Vagina (tissue), 2 donors: Measurements from ENCODE around the gene APAF1. TPM values are rescaled to one million over a fixed set of nuclear protein-coding genes. Genes with fewer than 3 reads are reported as not detected.

Source experiments
- DNase-seq, 2 donors: peaks; one replicate each; pipeline ENCODE4 v3.0.0-alpha.2; 2017; ENCODE audit errors: extremely low spot score in 2 of 2
- H3K27ac ChIP-seq: fragments of 200-600 bp; sonication (generic); one replicate; pipeline ENCODE4 v1.5.1; 2019
- H3K27me3 ChIP-seq: fragments of 200-600 bp; sonication (generic); one replicate; pipeline ENCODE4 v1.5.1; 2019
- H3K36me3 ChIP-seq, 2 donors: fragments of 200-600 bp; sonication (generic); one replicate each; pipeline ENCODE4 v1.5.1; 2017 to 2019
- H3K4me1 ChIP-seq: fragments of 200-600 bp; sonication (generic); one replicate; pipeline ENCODE4 v1.5.1; 2019
- H3K4me3 ChIP-seq, 2 donors: fragments of 200-600 bp; sonication (generic); 1 replicate in 1 of 2; 2 replicates in 1 of 2; pipeline ENCODE4 v1.5.1; 2016 to 2019
- H3K9me3 ChIP-seq: fragments of 200-600 bp; sonication (generic); one replicate; pipeline ENCODE4 v1.5.1; 2019
- POLR2A ChIP-seq, 2 donors: fragments of 450-650 bp; IDR thresholded peaks; one replicate each; pipeline ENCODE4 v1.6.1; 2017; ENCODE audit warnings: antibody characterized with exemption in 2 of 2, mild to moderate bottlenecking in 2 of 2, moderate library complexity in 2 of 2
- POLR2AphosphoS5 ChIP-seq, 2 donors: sonication (generic); formaldehyde crosslinking; IDR thresholded peaks; one replicate each; pipeline ENCODE4 v1.9.0; 2017; ENCODE audit warnings: antibody characterized with exemption in 2 of 2, mild to moderate bottlenecking in 2 of 2, low read depth in 1 of 2; ENCODE audit not compliant: insufficient read depth in 1 of 2
- intact Hi-C: fragments of 100-400 bp; cut with DNase I; formaldehyde crosslinking; loops from one replicate; pipeline ENCODE4 v1.15.1; 2023
- total RNA-seq: library from RNA; depleted of rRNA; stranded (reverse); fragments of >200 nt; gene quantifications from one replicate; pipeline ENCODE4 v1.2.3, GENCODE V29; 2016
- TF ChIP-seq, protein P1 (sequence below), 3 experiments: fragments of 450-650 bp in 2 of 3; fragments of 200-600 bp in 1 of 3; sonication (generic) in 1 of 3; IDR thresholded peaks; one replicate each; pipeline ENCODE4 v1.5.1; 2017 to 2019; ENCODE audit warnings: antibody characterized with exemption in 3 of 3, mild to moderate bottlenecking in 2 of 3, moderate library complexity in 2 of 3

APAF1 gene
- total RNA-seq, 1 donor from 2014 or later: 12.8 TPM

DNA sequence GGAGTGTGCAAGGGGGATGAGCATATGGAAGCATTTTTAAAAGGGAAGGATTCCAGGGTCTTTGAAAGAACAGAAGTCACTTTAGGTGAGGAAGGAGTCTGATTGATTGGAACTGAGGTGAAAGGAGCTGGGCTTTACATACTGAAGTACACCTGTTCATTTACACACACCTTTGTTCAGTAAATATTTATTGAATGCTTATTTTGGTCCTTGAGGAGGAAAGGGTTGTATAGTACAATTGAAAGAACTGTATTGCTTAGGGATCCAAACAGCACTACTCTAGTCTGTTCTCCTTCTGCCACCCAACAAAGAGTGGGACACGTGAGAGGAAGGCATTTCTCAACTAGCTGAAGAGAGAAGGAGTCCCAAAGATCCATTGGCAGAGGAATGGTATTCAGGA lies 63.9 kb downstream of the APAF1 start:
- DNase-seq: no peak
- Histone ChIP-seq H3K4me3 (no peak overlapping the region), H3K27me3 (no peaks in the 10 kb centered on the region), H3K4me1 (no peaks in the 10 kb centered on the region), H3K36me3 (peaks cover 0 to 37% of the 10 kb centered on the region in 2 donors), H3K27ac (no peak overlapping the region), H3K9me3 (no peaks in the 10 kb centered on the region)
- TF ChIP-seq, protein P1, sequence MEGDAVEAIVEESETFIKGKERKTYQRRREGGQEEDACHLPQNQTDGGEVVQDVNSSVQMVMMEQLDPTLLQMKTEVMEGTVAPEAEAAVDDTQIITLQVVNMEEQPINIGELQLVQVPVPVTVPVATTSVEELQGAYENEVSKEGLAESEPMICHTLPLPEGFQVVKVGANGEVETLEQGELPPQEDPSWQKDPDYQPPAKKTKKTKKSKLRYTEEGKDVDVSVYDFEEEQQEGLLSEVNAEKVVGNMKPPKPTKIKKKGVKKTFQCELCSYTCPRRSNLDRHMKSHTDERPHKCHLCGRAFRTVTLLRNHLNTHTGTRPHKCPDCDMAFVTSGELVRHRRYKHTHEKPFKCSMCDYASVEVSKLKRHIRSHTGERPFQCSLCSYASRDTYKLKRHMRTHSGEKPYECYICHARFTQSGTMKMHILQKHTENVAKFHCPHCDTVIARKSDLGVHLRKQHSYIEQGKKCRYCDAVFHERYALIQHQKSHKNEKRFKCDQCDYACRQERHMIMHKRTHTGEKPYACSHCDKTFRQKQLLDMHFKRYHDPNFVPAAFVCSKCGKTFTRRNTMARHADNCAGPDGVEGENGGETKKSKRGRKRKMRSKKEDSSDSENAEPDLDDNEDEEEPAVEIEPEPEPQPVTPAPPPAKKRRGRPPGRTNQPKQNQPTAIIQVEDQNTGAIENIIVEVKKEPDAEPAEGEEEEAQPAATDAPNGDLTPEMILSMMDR (IDR thresholded peaks at IDR 0.05): no peak
- no peak for TF ChIP-seq POLR2A (IDR thresholded peaks at IDR 0.05)
- intact Hi-C loops: no loop called here

DNA sequence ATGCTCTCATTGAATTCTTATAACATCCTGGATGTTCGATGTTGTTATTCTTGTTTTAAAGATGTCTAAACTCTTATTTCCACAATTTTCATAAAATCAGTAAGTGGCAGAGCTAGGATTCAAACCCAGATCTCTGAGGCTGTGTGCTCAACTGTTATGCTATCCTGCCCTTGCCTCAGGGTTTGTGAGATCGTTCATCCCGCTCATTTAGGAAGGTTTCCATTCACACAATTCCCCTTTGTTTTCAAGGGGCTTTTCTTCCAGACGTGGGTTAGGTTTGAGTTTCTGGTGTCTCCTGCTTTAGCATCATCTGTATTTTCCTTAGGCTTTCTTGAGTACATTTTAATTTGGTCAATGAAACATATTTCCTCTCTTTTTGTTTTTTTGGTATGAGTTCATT lies 69.3 kb downstream of the APAF1 start:
- H3K4me3 ChIP-seq: no peak overlapping the region
- no peak overlapping the region for H3K27ac ChIP-seq
- H3K4me1 ChIP-seq: no peaks in the 10 kb centered on the region
- peaks cover 0 to 10% of the 10 kb centered on the region in 2 donors for H3K36me3 ChIP-seq
- intact Hi-C loops: no loop called here
- DNase-seq: no peak
- no peaks in the 10 kb centered on the region for H3K27me3 ChIP-seq
- H3K9me3 ChIP-seq: no peaks in the 10 kb centered on the region
- TF ChIP-seq POLR2AphosphoS5 (IDR thresholded peaks at IDR 0.05; ENCODE audit: insufficient read depth in 1 of 2, low read depth in 1 of 2) (no peak), POLR2A (IDR thresholded peaks at IDR 0.05) (no peak)
- TF ChIP-seq, protein P1 (IDR thresholded peaks at IDR 0.05): no peak

DNA sequence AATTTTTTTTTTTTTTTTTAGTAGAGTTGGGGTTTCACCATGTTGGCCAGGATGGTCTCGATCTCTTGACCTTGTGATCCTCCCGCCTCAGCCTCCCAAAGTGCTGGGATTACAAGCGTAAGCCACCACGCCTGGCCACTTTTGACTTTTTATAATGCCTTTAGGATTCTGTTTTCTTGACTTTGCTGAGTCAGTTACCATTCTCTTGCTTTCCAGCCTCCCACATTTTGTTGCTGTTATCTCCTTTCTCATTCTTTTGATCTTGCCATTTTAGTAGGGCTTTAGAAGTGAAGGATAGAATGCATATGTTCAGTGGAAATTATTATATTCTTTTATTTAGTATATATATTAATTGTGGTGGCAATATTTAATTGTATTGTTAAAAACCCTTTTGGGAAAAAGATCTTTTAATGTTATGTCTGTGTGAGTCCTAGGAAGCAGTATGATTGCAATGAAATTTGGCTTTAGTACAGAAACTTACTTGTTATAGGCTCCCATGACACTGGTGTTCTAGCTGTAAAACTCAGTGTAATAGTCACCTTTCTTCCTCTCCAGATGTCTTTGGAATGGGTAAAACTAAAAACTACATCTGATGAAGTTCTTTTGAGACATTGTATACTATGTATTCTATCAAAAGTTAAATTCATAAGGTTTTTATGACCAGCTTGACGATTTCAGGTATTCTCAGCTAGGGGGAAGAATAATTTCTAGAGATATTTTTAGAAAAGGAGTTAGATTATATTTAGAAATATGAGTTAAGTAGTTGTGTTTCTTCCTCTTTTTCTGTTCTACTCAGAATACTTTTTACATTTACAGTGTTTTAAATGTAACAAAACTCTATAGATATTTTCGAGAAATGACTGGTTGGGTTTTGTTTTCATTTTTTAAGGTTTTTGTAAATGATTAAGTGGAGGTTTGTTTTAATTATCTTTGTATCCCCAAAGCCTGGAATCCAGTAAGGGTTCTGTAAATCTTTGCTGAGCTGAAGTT lies 74.7 kb downstream of the APAF1 start:
- TF ChIP-seq, protein P1 (IDR thresholded peaks at IDR 0.05): no peak
- TF ChIP-seq POLR2A (IDR thresholded peaks at IDR 0.05): no peak
- TF ChIP-seq POLR2AphosphoS5 (IDR thresholded peaks at IDR 0.05; ENCODE audit: insufficient read depth in 1 of 2, low read depth in 1 of 2): no peak
- no peak overlapping the region for H3K27ac ChIP-seq

DNA sequence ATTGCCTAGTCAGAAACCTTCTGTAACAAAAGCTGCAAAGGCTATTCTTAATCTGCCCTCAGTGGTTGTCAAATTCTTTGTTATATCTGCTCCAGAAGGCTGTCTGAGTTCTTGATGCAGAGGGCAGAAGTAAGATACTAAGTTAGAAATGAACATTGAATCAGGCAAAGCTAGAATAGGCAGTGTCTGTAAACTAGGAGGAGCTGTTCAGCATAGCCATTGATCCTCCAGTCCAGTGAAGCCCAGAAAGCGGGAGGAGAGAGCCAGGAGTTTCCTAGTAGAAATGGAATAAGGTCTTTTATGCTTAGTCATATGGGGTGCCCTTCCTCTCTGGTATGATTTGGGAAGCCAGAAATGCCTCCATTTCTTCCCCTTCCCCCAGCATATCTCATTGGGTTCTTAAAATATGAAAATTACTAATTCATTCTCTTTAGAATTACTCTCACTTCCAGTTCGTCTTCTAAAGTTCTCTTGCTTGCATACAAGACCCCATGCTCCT lies 76.2 kb downstream of the APAF1 start:
- no peak overlapping the region for H3K4me3 ChIP-seq
- no peaks in the 10 kb centered on the region for H3K4me1 ChIP-seq
- no peak for DNase-seq
- H3K27ac ChIP-seq: no peak overlapping the region
- H3K27me3 ChIP-seq: no peaks in the 10 kb centered on the region
- TF ChIP-seq POLR2AphosphoS5 (IDR thresholded peaks at IDR 0.05; ENCODE audit: insufficient read depth in 1 of 2, low read depth in 1 of 2) (no peak), POLR2A (IDR thresholded peaks at IDR 0.05) (no peak)
- TF ChIP-seq, protein P1 (IDR thresholded peaks at IDR 0.05): no peak
- H3K9me3 ChIP-seq: no peaks in the 10 kb centered on the region
- intact Hi-C loops: no loop called here
- H3K36me3 ChIP-seq: peaks cover 0 to 21% of the 10 kb centered on the region in 2 donors

More for the DNA sequence above, 74.7 kb downstream of the APAF1 start:
- no peak overlapping the region for H3K4me3 ChIP-seq
- no peaks in the 10 kb centered on the region for H3K27me3 ChIP-seq
- intact Hi-C loops: no loop called here
- H3K36me3 ChIP-seq: peaks cover 0 to 8% of the 10 kb centered on the region in 2 donors
- no peaks in the 10 kb centered on the region for H3K9me3 ChIP-seq
- H3K4me1 ChIP-seq: no peaks in the 10 kb centered on the region
- DNase-seq: no peak
